ENCODE results near the gene STK39.

STK39 gene

GRCh38 chr2:168241746-168242145, 5.6 kb downstream of the STK39 start:
- no peak for DNase-seq

DNA sequence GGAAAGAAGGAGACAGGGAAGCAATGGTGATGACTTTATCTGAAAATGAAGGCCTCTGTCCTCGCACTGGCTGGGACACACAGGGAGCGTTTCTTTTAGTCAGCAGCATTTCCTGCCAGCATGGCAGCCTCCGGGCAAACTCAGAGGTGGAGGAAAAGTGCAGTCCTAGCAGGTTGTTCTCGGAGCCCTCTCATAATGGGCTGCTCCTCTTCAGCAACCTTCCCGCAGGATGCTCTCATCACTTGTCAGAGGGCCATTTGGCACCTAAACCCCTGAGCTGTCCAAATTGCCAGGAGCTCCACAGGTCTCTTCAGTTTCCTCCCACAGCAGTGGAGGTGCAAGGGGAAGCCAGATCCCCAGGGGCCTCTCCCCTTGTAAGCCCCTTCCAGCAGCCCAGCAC, 6.2 kb downstream of the STK39 start:
- peak; percentile 5 for DNase-seq

- no peak for DNase-seq
These were observed 8.1 kb downstream of the STK39 start for GRCh38 chr2:168239281-168239680.

DNA sequence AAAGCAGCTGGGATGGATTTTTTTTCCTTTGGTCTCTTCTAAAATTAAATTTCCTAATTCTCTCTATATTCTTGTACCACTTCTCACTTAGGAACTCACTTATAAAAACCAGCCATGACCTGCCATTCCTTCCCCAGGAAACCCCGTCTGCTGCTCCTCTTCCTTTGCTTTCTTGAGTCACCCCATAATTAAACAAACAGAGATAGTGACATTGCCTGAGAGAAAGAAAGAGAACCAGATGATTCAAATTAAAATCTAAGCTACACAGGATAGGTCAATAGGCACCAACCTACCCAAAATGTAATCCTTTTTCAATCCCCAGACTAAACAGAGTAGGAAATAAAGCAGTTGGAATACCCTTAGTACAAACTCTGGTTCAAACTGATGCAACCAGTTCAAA, 9.7 kb downstream of the STK39 start:
- no peak for DNase-seq

- no peak for DNase-seq
These were observed 12.8 kb downstream of the STK39 start for GRCh38 chr2:168234407-168235085.

GRCh38 chr2:168233726-168234406, 13.5 kb downstream of the STK39 start:
- DNase-seq: no peak

DNA sequence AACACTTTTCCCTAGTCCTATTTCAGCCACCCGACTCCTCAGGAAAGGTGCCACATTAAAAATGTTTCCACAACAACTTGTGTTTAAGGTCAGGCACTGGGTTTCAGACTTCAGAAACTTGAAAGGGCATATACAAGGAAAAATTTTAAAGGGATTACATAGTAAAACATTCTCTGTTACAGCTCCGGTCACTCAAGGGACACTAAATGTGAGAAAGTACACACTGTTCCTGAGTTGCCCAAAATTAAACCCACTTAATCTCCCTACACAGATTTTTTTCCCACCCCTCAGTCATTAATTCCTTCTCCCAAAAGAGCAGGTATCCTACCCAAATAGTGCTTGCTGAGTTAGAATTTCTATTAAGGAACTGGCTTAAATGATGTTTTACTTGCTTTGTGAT, 14.2 kb downstream of the STK39 start:
- no peak for DNase-seq

DNA sequence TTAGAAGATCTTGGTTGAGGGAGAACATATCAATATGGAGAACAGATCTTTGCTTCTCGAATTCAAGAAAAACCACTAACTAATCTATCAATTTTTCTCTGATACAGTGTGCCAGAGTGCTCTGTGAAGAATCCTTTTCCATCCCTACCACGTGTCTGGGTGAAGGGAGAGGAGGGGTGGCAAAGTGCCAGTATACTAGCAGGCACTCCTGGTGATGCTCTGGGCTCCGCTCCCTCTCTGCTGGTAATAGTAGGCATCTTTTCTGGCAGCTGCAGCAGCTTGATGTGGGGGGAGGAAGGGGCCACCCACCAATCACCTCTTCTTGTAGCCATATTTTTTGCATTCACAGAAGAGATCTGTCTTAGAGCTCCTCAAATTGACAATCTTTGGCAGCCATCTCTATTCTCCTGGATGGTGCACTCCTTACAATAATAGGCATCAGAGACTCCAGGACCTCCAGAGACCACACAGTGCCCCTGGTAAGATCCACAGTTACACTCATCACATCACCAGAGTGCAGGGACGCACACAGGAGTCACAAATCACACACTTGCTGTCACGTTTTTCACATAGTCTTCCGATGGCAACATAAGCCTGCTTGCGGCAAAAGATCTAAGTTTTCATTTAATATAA, 15.7 kb downstream of the STK39 start:
- peak; percentile 26 for DNase-seq

- no peak for DNase-seq
These were observed 17.0 kb downstream of the STK39 start for GRCh38 chr2:168230389-168230788.

GRCh38 chr2:168224346-168224745, 23.0 kb downstream of the STK39 start:
- no peak for DNase-seq

- no peak for DNase-seq
These were observed 25.3 kb downstream of the STK39 start for GRCh38 chr2:168222088-168222487.

GRCh38 chr2:168220965-168221819, 26.2 kb downstream of the STK39 start:
- no peak for DNase-seq

GRCh38 chr2:168217920-168218319, 29.5 kb downstream of the STK39 start:
- no peak for DNase-seq

GRCh38 chr2:168216351-168217005, 30.9 kb downstream of the STK39 start:
- no peak for DNase-seq

DNA sequence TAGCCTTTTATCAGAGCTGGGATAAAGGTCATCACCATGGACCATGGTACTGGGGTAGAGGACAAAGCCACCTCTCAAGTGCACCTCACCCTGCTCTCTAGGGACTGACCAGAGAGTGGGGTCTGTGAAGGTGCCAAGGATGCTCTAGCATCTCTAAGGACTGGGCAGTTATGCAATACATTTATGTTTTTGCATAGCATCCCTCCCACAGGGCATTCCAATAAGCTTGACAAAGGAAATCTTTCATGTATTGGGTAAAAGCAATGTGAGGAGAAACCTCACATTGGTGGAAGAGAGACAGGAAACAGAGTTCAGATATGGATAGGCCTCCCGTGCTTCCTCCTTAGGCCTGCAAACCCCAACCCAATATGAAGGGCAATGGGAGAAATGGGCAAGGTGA, 31.6 kb downstream of the STK39 start:
- no peak for DNase-seq

- no peak for DNase-seq
These were observed 34.5 kb downstream of the STK39 start for GRCh38 chr2:168212866-168213265.

GRCh38 chr2:168212167-168212566, 35.2 kb downstream of the STK39 start:
- DNase-seq: no peak

GRCh38 chr2:168211664-168212163, 35.7 kb downstream of the STK39 start:
- no peak for DNase-seq

- no peak for DNase-seq
These were observed 36.4 kb downstream of the STK39 start for GRCh38 chr2:168210895-168211570.

DNA sequence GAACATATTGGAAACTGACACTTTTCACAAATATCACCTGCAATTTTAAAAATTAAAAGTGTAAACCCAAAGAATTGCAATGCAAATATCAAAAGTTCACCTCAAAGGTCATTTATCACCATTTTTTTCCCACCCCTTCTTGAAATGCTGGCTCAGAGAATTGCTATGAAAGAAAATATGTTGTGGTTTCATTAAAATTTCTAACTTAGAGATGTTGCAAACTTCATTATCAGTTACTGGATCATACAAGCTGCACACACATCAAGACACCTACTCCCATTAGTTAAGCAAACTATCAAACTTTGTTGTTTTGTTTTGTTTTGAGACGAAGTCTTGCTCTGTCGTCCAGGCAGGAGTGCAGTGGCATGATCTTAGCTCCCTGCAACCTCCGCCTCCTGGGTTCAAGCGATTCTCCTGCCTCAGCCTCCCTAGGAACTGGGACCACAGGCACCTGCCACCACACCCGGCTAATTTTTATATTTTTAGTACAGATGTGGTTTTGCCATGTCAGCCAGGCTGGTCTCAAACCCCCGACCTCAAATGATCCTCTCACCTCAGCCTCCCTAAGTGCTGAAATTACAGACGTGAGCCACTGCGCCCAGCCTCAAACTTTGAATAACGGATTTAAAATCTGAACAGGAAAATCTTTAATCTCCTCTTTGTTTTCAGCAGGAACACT, 37.0 kb downstream of the STK39 start:
- DNase-seq: no peak

DNA sequence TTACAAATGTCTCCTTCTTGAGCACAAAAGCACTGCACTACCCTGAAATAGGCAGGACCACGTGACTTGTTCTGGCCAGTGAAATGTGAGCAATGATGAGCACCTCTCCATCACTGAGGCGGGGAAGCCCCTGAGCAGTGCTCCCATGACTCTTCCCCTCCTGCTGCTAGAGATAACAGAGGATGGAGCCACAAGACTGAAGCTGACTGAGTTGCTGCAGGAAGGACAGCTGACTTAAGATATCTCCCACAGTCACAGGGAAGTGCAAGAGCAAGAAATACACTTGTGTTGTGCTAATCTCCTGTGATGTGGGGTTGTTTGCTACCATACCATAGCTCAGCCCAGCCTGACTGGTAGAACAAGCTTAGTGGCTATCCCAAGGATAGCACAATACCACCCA, 38.7 kb downstream of the STK39 start:
- no peak for DNase-seq
